ENCODE measurements around the gene SNU13.
"Not testable (repeated sequence)": the region's sequence is repeated elsewhere in the genome, so short reads cannot be mapped to it uniquely, and the experiment has no call there.

Gene SNU13

GRCh38 chr22:41638748-41639147 lies 49.9 kb downstream of the SNU13 start:
- H3K36me3 Mint-ChIP-seq (ENCODE audit: low read depth): peaks cover 51% of the 10 kb centered on the region

DNA sequence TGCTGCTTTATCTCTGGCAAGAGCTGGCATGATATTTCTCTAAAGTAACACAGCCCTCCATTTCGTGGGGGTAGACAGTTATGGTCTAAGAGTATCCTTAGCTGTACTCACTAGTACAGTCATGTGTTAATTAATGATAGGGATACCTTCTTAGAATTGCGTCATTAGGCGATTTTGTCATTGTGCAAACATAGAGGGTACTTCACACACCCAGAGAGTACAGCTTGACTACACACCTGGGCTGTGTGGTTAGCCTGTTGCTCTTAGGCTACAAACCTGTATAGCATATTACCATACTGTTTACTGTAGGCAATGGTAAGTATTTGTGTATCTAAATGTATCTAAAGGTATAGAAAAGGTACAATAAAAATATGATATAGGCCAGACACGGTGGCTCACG lies 50.5 kb downstream of the SNU13 start:
- Mint-ChIP-seq H3K4me3 (no peak overlapping the region), H3K27me3 (ENCODE audit: low read depth) (no peaks in the 10 kb centered on the region), H3K27ac (no peak overlapping the region), H3K4me1 (ENCODE audit: low read depth) (no peaks in the 10 kb centered on the region), H3K36me3 (ENCODE audit: low read depth) (peaks cover 51% of the 10 kb centered on the region), H3K9me3 (no peaks in the 10 kb centered on the region)

More at GRCh38 chr22:41638748-41639147, 49.9 kb downstream of the SNU13 start:
- H3K27ac Mint-ChIP-seq: no peak overlapping the region
- H3K4me1 Mint-ChIP-seq (ENCODE audit: low read depth): no peaks in the 10 kb centered on the region
- H3K4me3 Mint-ChIP-seq: no peak overlapping the region
- no peaks in the 10 kb centered on the region for H3K9me3 Mint-ChIP-seq
- H3K27me3 Mint-ChIP-seq (ENCODE audit: low read depth): no peaks in the 10 kb centered on the region

DNA sequence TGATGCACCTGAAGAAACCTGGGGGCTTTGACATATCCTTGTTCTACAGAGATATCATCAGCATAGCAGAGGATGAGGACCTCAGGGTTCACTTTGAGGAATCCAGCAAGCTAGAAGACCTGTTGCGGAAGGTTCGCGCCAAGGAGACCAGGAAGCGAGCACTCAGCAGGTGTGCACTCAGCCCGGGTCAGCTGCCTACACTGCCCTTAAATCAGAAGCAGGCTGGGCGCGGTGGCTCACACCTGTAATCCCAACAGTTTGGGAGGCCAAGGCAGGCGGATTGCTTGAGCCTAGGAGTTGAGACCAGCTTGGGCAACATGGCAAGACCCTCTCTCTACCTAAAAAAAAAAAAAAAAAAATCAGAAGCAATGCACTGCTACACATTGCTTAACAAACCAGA lies 51.0 kb downstream of the SNU13 start:
- not testable (repeated sequence) for H3K27me3 Mint-ChIP-seq (ENCODE audit: low read depth); H3K4me3 Mint-ChIP-seq; H3K27ac Mint-ChIP-seq; H3K9me3 Mint-ChIP-seq; H3K4me1 Mint-ChIP-seq (ENCODE audit: low read depth)
- peaks cover 47% of the 10 kb centered on the region for H3K36me3 Mint-ChIP-seq (ENCODE audit: low read depth)

DNA sequence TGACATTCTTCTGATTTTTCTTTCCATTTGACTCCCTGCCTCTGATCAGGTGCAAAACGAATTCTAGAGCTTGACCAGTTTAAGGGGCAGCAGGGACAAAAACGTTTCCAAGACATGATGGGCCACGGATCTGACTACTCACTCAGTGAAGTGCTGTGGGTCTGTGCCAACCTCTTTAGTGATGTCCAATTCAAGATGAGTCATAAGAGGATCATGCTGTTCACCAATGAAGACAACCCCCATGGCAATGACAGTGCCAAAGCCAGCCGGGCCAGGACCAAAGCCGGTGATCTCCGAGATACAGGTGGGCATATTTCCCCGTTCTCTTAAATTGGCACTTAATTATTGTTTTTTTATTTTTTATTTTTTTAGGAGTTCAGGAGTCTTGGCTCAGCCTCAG lies 52.2 kb downstream of the SNU13 start:
- Mint-ChIP-seq H3K27me3 (ENCODE audit: low read depth) (no peaks in the 10 kb centered on the region), H3K4me1 (ENCODE audit: low read depth) (no peaks in the 10 kb centered on the region), H3K27ac (no peak overlapping the region), H3K4me3 (no peak overlapping the region), H3K9me3 (no peaks in the 10 kb centered on the region), H3K36me3 (ENCODE audit: low read depth) (peaks cover 38% of the 10 kb centered on the region)

DNA sequence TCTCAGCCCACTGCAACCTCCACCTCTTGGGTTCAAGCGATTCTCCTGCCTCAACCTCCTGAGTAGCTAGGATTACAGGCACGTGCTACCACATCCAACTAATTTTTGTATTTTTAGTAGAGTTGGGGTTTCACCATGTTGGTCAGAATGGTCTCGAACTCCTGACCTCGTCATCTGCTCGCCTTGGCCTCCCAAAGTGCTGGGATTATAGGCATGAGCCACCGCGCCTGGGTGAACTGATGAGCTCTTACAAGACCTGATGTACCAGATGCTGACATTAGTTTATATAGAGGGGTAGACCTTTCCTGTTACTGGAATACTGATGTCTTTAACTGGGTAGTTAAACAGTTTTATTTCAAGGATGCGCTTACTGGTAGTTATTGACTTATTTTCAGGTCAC lies 54.1 kb downstream of the SNU13 start:
- H3K27ac Mint-ChIP-seq; H3K4me3 Mint-ChIP-seq; H3K9me3 Mint-ChIP-seq; H3K4me1 Mint-ChIP-seq (ENCODE audit: low read depth); H3K27me3 Mint-ChIP-seq (ENCODE audit: low read depth): not testable (repeated sequence)
- peaks cover 33% of the 10 kb centered on the region for H3K36me3 Mint-ChIP-seq (ENCODE audit: low read depth)

DNA sequence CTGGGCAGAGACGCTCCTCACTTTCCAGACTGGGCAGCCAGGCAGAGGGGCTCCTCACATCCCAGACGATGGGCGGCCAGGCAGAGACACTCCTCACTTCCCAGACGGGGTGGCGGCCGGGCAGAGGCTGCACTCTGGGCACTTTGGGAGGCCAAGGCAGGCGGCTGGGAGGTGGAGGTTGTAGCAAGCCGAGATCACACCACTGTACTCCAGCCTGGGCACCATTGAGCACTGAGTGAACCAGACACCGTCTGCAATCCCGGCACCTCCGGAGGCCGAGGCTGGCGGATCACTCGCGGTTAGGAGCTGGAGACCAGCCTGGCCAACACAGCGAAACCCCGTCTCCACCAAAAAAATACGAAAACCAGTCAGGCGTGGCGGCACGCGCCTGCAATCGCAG lies 57.1 kb downstream of the SNU13 start:
- H3K4me3 Mint-ChIP-seq; H3K4me1 Mint-ChIP-seq (ENCODE audit: low read depth); H3K27ac Mint-ChIP-seq; H3K27me3 Mint-ChIP-seq (ENCODE audit: low read depth); H3K9me3 Mint-ChIP-seq: not testable (repeated sequence)
- H3K36me3 Mint-ChIP-seq (ENCODE audit: low read depth): peaks cover 42% of the 10 kb centered on the region

DNA sequence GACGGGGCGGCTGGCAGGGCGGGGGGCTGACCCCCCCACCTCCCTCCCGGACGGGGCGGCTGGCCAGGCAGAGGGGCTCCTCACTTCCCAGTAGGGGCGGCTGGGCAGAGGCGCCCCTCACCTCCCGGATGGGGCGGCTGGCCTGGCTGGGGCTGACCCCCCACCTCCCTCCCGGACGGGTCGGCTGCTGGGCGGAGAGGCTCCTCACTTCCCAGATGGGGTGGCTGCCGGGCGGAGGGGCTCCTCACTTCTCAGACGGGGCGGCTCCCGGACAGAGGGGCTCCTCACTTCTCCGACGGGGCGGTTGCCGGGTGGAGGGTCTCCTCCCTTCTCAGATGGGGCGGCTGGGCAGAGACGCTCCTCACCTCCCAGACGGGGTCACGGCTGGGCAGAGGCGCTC lies 57.6 kb downstream of the SNU13 start:
- H3K36me3 Mint-ChIP-seq (ENCODE audit: low read depth): peaks cover 37% of the 10 kb centered on the region

DNA sequence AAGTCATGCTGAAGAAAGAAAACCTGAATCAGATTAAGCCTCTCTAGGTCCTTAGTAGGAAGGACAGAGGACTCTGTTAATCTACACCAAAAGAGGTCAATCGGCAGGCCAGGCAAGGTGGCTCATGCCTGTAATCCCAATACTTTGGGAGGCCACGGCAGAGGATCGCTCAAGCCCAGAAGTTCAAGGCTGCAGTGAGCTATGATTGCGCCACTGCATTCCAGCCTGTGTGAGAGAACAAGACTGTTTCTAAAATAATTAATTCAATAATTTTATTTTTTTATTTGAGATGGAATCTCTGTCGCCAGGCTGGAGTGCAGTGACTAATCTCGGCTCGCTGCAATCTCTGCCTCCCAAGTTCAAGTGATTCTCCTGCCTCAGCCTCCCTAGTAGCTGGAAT lies 63.1 kb downstream of the SNU13 start:
- Mint-ChIP-seq H3K27me3 (ENCODE audit: low read depth) (no peaks in the 10 kb centered on the region), H3K4me3 (no peak overlapping the region), H3K9me3 (no peaks in the 10 kb centered on the region), H3K4me1 (ENCODE audit: low read depth) (peaks cover 15% of the 10 kb centered on the region), H3K36me3 (ENCODE audit: low read depth) (peaks cover 39% of the 10 kb centered on the region), H3K27ac (no peak overlapping the region)

More for the DNA sequence above, 57.6 kb downstream of the SNU13 start:
- H3K4me1 Mint-ChIP-seq (ENCODE audit: low read depth); H3K9me3 Mint-ChIP-seq; H3K4me3 Mint-ChIP-seq; H3K27me3 Mint-ChIP-seq (ENCODE audit: low read depth); H3K27ac Mint-ChIP-seq: not testable (repeated sequence)

All from T-helper 1 cell treated with Interleukin-12 subunit alpha and Interleukin-12 subunit beta and Interleukin-4 antibody, amounts not matched to agents 30 μg/mL and 1 μg/mL, for 36 hours (primary cell).